HEK293T (cell line): ENCODE measurements around the gene TEX26.

Experiments used
- CTCF ChIA-PET: fragments of 350-600 bp; formaldehyde crosslinking; extraction: SDS; loops from one replicate; lab custom pipeline; 2021; ENCODE audit warnings: antibody characterized with exemption, inconsistent platforms; lab: Yijun Ruan, JAX
- POLR2A ChIA-PET: fragments of 350-600 bp; formaldehyde crosslinking; extraction: SDS; loops from one replicate; lab custom pipeline; 2020; ENCODE audit warnings: antibody characterized with exemption, inconsistent platforms; lab: Yijun Ruan, JAX
- DNase-seq: peaks from one replicate; pipeline ENCODE4 v3.0.0; 2012; ENCODE audit warnings: mixed read lengths; ENCODE audit errors: extremely low spot score
- ARNT ChIP-seq: fragments of 450-650 bp; IDR thresholded peaks from 2 replicates; pipeline ENCODE4 v1.6.1; 2017; ENCODE audit warnings: mild to moderate bottlenecking
- BHLHE40 ChIP-seq: fragments of 450-650 bp; IDR thresholded peaks from 2 replicates; pipeline ENCODE4 v1.6.1; 2016; ENCODE audit warnings: mild to moderate bottlenecking, moderate library complexity, borderline replicate concordance
- CTBP1 ChIP-seq: fragments of 450-650 bp; IDR thresholded peaks from 2 replicates; pipeline ENCODE4 v1.6.1; 2016; ENCODE audit warnings: borderline replicate concordance
- ELF4 ChIP-seq: fragments of 450-650 bp; IDR thresholded peaks from 2 replicates; pipeline ENCODE4 v1.6.1; 2017; ENCODE audit warnings: antibody characterized with exemption
- FOXA1 ChIP-seq: fragments of 450-650 bp; IDR thresholded peaks from 2 replicates; pipeline ENCODE4 v1.6.1; 2016; ENCODE audit warnings: mild to moderate bottlenecking
- FOXK2 ChIP-seq: fragments of 450-650 bp; IDR thresholded peaks from 2 replicates; pipeline ENCODE4 v1.6.1; 2016; ENCODE audit warnings: mild to moderate bottlenecking
- FOXM1 ChIP-seq: fragments of 450-650 bp; IDR thresholded peaks from 2 replicates; pipeline ENCODE4 v1.6.1; 2017; ENCODE audit warnings: mild to moderate bottlenecking, borderline replicate concordance
- HDGF ChIP-seq: fragments of 450-650 bp; IDR thresholded peaks from 2 replicates; pipeline ENCODE4 v1.6.1; 2017; ENCODE audit warnings: antibody characterized with exemption, borderline replicate concordance
- L3MBTL2 ChIP-seq: fragments of 450-650 bp; conservative IDR thresholded peaks from 2 replicates; pipeline ENCODE4 v1.6.1; 2016; ENCODE audit warnings: mild to moderate bottlenecking
- LEF1 ChIP-seq: fragments of 450-650 bp; IDR thresholded peaks from 2 replicates; pipeline ENCODE4 v1.6.1; 2017; ENCODE audit warnings: mild to moderate bottlenecking, borderline replicate concordance
- NFRKB ChIP-seq: fragments of 450-650 bp; IDR thresholded peaks from 2 replicates; pipeline ENCODE4 v1.6.1; 2016; ENCODE audit warnings: mild to moderate bottlenecking, moderate library complexity
- PKNOX1 ChIP-seq: fragments of 450-650 bp; IDR thresholded peaks from 2 replicates; pipeline ENCODE4 v1.6.1; 2016
- SP1 ChIP-seq: fragments of 450-650 bp; IDR thresholded peaks from 2 replicates; pipeline ENCODE4 v1.6.1; 2017
- SUZ12 ChIP-seq: fragments of 450-650 bp; IDR thresholded peaks from 2 replicates; pipeline ENCODE4 v1.6.1; 2016; ENCODE audit warnings: mild to moderate bottlenecking
- TARDBP ChIP-seq: fragments of 450-650 bp; IDR thresholded peaks from 2 replicates; pipeline ENCODE4 v1.6.1; 2016
- ZNF384 ChIP-seq: fragments of 450-650 bp; IDR thresholded peaks from 2 replicates; pipeline ENCODE4 v1.6.1; 2016

Gene TEX26

GRCh38 chr13:30984620-30985019 is 52.2 kb downstream of the TEX26 start:
- POLR2A ChIA-PET = no interaction called here
- TF ChIP-seq BHLHE40 = no peak
- no peak for TF ChIP-seq TARDBP
- no peak for TF ChIP-seq FOXM1
- TF ChIP-seq SUZ12 = no peak
- TF ChIP-seq FOXA1 = no peak
- TF ChIP-seq L3MBTL2 = no peak
- TF ChIP-seq SP1 = no peak
- TF ChIP-seq CTBP1 = no peak
- TF ChIP-seq LEF1 = no peak
- TF ChIP-seq ARNT = no peak
- no peak for TF ChIP-seq ELF4
- no peak for TF ChIP-seq HDGF
- no peak for TF ChIP-seq ZNF384
- no peak for TF ChIP-seq FOXK2
- TF ChIP-seq NFRKB = no peak
- no peak for TF ChIP-seq PKNOX1
- CTCF ChIA-PET = no interaction called here
- DNase-seq = no peak

GRCh38 chr13:30985637-30986205 is 53.3 kb downstream of the TEX26 start:
- CTCF ChIA-PET = interaction anchor here (1.2 kb wide), 1 partner anchor 8 kb away, joined by 3 read pairs; no protein-coding TSS in a partner anchor
- POLR2A ChIA-PET = no interaction called here
- TF ChIP-seq NFRKB = no peak
- no peak for TF ChIP-seq L3MBTL2
- no peak for DNase-seq

GRCh38 chr13:30991184-30991583 is 58.7 kb downstream of the TEX26 start:
- TF ChIP-seq FOXA1 = no peak
- CTCF ChIA-PET = no interaction called here
- POLR2A ChIA-PET = no interaction called here

GRCh38 chr13:30991922-30992321 is 59.5 kb downstream of the TEX26 start:
- CTCF ChIA-PET = no interaction called here
- POLR2A ChIA-PET = no interaction called here
- TF ChIP-seq ZNF384 (no peak), TARDBP (no peak), FOXA1 (no peak), L3MBTL2 (no peak), SP1 (no peak), SUZ12 (no peak), NFRKB (no peak), CTBP1 (no peak), FOXM1 (no peak), BHLHE40 (no peak), HDGF (no peak), LEF1 (no peak), ELF4 (no peak), ARNT (no peak)
- DNase-seq = no peak

More at GRCh38 chr13:30991184-30991583, 58.7 kb downstream of the TEX26 start:
- DNase-seq = no peak

- POLR2A ChIA-PET = no interaction called here
- CTCF ChIA-PET = no interaction called here
- DNase-seq = no peak
- no peak for TF ChIP-seq NFRKB
- TF ChIP-seq HDGF = no peak
- TF ChIP-seq SP1 = no peak
- no peak for TF ChIP-seq PKNOX1
- TF ChIP-seq ELF4 = no peak
- TF ChIP-seq LEF1 = no peak
- TF ChIP-seq FOXK2 = no peak
- TF ChIP-seq ZNF384 = no peak
Observed at GRCh38 chr13:30995331-30995730, 62.9 kb downstream of the TEX26 start.

GRCh38 chr13:30997697-30998096 is 65.2 kb downstream of the TEX26 start:
- CTCF ChIA-PET = no interaction called here

More at GRCh38 chr13:30997697-30998096, 65.2 kb downstream of the TEX26 start:
- POLR2A ChIA-PET = no interaction called here
- no peak for DNase-seq
- TF ChIP-seq NFRKB = no peak
- TF ChIP-seq ELF4 = no peak
- no peak for TF ChIP-seq ARNT
- no peak for TF ChIP-seq CTBP1
- no peak for TF ChIP-seq FOXM1
- no peak for TF ChIP-seq SUZ12
- TF ChIP-seq SP1 = no peak
- no peak for TF ChIP-seq FOXA1
- TF ChIP-seq ZNF384 = no peak
- TF ChIP-seq HDGF = no peak
- no peak for TF ChIP-seq LEF1
- no peak for TF ChIP-seq FOXK2
- no peak for TF ChIP-seq BHLHE40
- no peak for TF ChIP-seq TARDBP
- TF ChIP-seq L3MBTL2 = no peak
